HG02938 (cell line): Measurements from ENCODE around the gene ASIC4.
A peak's percentile ranks its signal among the peaks of the same experiment; 100 is the strongest.

Experiments used
- ATAC-seq: cut with Tn5 transposase; IDR thresholded peaks from one replicate; pipeline ENCODE4 v1.9.1; 2021; ENCODE audit warnings: mild to moderate bottlenecking, moderate library complexity; ENCODE audit not compliant: unreplicated experiment

ASIC4 gene

DNA sequence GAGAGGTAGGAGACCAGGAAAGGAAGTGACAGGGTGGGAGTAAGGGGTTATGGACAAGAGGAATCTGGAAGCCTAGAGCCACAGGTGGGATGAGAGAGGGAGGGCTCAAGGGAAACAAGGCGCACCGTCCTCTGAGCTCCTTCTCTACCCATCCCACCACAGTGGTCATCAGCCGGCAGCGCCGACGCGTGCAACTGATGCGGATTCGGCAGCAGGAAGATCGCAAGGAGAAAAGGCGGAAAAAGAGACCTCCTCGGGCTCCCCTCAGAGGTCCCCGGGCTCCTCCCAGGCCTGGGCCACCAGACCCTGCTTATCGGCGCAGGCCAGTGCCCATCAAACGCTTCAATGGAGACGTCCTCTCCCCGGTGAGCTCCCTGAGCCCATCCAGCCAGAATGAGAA lies 34.7 kb downstream of the ASIC4 start:
- ATAC-seq: no peak

- ATAC-seq: no peak
Measured at GRCh38 chr2:219549619-219550018, 35.3 kb downstream of the ASIC4 start.

DNA sequence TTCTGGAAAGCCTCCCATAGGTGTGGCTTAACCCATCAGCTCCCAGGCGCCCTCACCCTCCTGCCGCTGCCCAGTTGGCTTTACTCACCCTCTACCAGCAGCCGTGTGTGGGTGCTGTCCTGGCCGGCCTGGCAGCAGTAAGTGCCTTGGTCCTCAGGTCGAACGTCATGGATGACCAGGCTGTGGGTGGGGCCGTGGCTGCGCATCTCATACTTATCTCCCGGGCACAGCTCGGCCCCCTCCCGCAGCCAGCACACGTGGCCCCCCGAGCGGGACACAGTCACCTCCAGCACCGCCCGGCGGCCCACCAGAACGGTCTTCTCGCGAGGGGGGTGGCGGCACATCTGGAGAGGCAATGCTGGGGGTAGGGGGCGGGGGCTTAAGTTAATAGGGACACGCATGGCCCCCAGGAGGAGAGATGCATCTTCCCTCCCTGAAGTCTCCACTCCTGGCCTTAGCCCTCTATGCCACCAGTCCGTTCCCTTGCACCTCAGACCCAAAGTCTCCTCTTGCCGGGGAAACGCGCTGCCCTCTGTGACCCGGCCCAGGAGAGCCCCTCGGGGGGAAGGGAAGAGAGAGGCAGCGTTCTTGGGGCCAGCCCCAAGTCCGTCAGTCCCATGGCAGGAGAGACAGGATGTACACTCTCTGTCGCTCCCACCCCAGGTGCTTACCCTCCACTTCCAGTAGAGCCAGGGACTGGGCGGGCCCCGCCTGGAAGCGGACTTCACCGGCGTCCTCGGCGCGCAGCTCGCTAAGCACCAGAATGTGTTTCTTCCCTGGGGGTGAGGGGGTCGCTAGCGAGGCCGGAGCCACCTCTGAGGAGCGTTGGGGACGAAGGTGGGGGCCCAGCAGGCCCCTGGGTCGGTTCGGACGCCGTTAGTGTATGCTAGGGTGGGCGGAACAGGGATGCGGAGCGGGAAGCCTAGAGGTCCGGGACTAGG lies 37.4 kb downstream of the ASIC4 start:
- peak; percentile 12 for ATAC-seq

DNA sequence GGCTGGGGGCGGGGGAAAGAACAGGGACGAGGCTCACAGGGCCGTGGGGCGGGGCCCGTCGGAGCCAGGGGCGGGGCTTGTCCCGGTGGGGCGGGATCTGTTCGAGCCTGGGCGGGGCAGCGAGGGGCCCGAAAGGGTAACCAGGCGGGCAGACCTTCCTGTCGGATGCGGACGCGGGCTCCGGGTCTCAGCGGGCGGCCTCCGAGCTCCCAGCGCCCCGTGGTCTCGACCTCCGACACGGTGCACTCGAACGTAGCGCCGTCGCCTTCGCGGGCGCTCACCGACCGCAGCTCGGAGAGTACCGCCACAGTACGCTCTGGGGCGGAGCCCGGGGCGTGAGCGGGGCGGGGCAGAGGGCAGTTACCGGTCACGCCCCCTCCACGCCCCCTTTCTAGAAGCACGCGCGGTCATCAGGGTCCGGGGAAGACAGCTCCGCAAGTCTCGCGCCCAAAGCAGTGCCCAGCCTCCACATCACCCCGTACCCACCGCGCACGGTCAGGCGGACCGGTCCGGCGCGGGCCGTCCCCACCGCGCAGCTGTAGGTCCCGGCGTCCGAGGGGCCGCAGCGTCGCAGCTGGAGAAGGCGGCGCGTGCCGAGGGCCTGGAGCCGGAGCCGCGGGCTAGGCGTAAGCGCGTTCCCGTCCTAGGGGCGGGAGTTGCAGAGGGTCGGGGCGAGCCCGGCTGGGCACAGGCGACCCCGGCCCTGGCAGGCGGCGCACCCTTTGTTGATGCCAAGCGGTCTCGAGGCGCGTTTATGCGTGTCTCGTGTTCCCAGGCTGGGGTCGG lies 38.3 kb downstream of the ASIC4 start:
- ATAC-seq: peak; percentile 84

- ATAC-seq: no peak
Measured at GRCh38 chr2:219553168-219553417, 38.8 kb downstream of the ASIC4 start.

DNA sequence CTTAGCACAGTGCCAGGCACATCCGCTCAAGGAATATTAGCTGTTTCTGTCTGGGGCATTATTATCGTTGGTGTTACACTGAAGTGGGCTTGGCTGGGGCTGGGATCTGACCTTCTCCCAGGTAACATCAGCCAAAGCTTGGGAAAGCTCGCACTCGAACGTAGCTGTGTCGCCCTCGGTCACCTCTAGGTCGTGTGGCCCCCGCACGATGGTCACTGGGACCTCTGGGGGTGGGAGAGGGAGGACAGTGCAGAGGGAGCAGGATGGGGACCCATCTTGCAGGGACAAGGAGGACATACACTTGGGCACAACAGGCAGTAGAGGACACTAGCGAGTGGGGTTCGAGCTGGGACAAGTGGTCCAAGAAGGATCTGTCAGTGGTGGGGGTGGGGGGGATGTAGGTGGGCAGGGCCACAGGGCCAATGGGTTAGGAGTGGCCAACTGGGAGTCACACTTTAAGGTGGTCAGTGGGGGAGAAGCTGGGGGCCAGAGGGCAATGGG lies 39.2 kb downstream of the ASIC4 start:
- no peak for ATAC-seq

GRCh38 chr2:219554350-219554749 lies 40.1 kb downstream of the ASIC4 start:
- ATAC-seq: no peak

DNA sequence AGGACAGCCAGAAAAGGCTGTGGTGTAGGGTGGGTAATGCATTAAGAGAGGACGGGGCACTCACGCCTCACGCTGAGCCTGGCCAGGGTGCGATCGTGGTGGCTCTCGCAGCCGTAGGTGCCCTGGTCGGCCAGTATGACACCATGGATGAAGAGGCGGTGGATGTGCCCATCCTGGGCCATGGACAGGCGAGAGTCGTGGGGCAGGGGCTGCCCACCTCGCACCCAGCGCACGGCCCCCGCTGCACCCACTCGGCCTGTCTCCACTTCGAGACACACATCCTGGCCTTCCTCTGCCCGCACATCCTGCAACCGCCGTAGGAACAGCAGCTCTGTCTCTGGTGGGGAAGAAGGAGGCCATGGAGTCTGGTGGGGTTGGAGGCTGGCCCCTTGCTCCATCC lies 41.7 kb downstream of the ASIC4 start:
- no peak for ATAC-seq

DNA sequence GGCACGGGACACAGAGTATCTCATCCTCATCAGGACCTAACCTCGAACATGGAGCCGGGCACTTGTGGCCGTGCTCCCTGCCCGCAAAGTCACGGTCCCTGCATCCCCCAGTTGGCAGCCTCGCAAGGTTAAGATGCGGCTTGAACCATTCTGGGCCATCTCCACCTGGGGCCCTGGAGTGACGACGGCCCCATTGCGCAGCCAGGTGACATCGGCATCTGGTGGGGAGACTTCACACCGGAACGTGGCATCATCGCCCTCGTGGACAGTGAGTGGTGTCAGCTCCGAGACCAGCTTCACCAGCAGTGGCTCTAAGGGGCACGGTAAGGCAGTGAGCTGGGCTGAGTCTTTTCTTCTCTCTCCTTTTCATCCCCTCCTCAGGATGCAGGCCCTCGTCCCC lies 42.1 kb downstream of the ASIC4 start:
- ATAC-seq: no peak

DNA sequence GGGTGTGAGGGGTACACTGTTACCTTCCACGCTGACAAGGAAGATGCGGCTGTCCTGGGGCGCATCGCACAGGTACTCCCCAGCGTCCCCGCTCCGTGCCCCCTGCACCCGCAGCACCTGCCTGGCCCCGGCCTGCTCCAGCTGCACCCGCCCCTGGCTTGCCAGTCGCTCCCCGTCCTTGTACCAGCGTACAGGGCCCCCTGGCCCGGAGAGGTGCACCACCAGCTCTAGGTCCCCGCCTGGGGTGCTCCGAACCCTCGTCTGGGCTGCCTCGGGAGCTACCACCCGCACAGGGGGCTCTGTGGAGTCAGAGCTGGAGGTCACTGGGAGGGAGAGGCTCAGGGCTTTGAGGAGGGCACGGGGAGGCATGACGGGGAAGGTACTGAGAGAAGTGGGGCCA lies 43.0 kb downstream of the ASIC4 start:
- ATAC-seq: no peak

- ATAC-seq: no peak
Measured at GRCh38 chr2:219557791-219558785, 43.8 kb downstream of the ASIC4 start.

- ATAC-seq: no peak
Measured at GRCh38 chr2:219559156-219559915, 45.1 kb downstream of the ASIC4 start.

DNA sequence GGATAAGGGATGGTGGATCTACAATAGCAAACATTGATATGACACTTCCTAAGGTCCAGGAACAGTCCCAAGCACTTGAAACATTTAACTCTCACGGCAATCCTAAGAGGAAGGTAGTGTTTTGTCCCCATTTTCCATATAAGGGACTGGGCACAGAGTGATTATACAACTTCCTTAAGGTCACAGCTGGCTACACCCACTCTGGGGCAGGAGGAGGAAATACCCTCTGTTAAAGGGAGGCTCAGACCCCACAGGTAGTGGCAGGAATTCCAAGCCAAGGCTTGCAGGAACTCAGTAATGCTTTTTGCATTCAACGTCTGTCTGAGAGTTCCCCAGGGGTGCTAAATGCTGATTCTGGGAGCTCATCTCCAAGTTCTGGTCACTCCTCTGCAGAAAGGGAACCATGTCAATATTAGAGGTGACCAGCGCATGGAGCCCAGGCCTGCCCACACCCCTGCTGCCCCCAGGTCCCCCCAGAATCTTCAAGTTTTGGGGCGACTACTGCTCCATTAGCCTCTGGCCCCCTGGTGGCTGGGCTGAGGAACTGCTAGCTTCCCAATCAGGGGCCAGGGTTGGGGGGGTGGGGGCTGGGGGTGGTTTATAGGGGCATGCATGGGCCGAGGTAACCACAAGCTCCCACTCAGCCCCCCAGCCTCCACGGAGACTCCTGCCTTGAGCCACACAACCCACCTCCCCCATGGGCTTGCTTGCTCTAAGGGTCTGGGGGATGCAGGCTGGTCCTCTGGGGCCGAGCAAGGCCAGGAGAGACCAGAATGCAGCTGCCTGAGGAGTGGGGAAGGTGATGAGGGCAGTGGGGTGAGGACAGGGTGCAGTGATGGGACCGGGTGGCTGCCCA lies 46.0 kb downstream of the ASIC4 start:
- ATAC-seq: peak; percentile 49

- ATAC-seq: no peak
Measured at GRCh38 chr2:219560893-219561178, 46.6 kb downstream of the ASIC4 start.

DNA sequence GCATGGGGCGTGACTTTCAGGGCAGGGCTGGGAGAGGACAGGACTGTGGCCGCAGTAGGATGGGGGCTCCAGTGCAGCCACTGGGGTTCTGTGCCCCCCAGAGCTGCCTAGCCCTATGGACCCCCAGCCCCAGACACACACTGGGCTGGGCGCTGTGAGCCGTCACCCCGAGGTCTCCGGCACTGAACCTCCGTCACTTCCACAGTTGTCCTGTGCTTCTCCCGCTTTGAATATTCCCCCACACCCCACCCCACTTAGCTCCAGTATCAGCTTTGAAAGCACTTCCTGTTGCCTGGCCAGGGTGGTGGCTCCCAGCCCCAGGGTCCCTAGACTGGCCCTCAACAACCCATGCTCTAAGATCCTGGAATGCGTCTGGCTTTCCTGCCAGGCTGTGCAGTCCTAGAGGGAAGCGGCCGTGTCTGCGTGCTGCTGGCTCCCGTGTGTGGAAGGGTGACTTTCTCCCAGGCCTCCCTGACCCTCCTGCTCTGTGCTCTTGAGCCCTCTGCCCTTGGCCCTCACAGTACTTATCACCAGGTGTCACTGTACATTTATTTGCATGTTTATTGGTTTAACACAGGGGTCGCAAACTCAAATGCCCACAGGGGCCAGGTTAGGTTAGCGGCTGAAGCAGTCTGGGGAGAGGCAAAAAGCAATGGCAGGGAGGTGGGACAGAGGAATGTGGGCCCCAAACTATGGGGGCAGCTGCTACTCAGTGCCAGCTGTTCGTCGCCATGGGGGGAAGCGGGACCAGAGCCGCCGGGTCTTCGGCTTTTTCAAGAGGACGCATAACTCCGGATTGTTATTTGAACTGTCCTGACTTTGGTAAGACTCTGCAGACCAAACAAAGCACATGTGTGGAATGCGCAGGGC lies 47.1 kb downstream of the ASIC4 start:
- ATAC-seq: no peak

DNA sequence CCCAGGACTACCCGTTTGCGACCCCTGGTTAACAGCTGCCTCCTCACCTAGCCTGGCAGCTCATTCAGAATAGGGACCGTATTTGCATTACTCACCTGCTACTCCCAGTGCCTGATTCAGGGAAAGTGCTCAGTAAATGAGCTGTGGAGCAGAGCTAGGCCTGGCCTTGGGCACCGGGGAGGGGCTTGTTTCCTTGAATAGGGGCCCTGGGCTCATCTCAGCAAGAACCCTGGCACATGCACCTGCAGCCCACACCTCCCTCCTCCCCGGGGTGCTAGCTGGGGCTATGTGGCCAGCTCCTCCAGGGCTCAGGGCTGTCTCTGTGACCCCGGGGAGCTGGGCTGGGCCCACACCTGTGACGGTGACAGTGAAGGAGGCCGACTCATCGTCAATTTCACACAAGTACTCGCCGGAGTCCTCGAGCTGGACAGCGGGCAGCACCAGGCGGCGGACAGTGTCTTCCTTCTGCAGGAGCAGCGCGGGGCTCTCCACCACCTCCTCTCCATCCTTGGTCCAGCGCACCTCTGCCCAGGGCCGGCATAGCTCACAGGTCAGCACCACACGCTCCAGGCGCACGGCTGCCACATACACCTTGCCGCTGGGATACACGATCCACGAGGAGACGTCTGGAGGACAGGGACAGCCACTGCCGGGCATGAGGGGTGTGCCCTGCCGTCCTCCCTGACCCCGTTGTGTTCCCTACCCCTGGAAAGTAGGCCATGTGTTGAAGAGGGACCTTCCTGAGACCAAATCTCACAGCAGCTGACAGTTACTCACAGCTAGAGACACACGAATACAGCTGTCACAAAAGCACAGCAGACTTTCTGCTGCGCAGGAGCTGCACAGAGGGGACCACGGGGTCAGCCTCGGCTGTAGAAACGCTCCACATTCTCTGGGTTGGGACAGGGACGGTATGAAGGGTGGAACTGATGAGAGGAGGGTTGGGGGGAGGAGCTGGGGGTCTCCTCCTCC lies 48.1 kb downstream of the ASIC4 start:
- no peak for ATAC-seq

GRCh38 chr2:219563271-219563928 lies 49.1 kb downstream of the ASIC4 start:
- no peak for ATAC-seq
